Fibroblast of mammary gland (primary cell): Measurements from ENCODE around the gene SDCCAG8.

ENCODE experiments used
- DNase-seq: peaks from one replicate; pipeline ENCODE4 v3.0.0-alpha.2; 2010; ENCODE audit warnings: low read depth
- H3K4me3 ChIP-seq: 2 replicates; pipeline ENCODE4 v1.5.1; 2011; ENCODE audit warnings: low read depth, mild to moderate bottlenecking, low read length, moderate library complexity; ENCODE audit not compliant: control insufficient read depth
- CTCF ChIP-seq: conservative IDR thresholded peaks from 2 replicates; pipeline ENCODE4 v1.5.1; 2011; ENCODE audit warnings: low read depth, low read length, inconsistent platforms; ENCODE audit not compliant: control insufficient read depth, insufficient read depth

Gene SDCCAG8

DNA sequence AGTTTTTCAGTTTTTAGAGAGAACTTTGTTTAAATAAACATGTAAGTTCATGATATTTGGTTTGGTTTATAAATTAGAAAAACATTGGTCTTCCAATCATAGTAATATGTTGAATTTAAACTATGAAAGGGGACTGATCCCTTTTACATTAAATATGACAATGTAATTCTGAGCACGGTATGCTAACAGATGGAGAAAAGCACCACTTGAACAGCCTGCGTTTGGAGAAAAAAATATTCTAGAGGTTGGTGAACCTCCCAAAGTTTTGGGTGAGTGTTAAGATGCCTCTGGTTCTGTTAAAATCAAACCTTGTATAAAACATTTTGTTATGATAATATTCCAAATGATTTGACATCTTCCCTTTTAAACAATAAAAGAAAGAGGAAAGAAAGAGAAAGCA lies 123.9 kb downstream of the SDCCAG8 start:
- no peak for DNase-seq
- no peak overlapping the region for H3K4me3 ChIP-seq
- no peak for TF ChIP-seq CTCF

- no peak for DNase-seq
- H3K4me3 ChIP-seq, result no peak overlapping the region
- TF ChIP-seq CTCF, result no peak
Measured at GRCh38 chr1:243388276-243388675, 132.4 kb downstream of the SDCCAG8 start.

GRCh38 chr1:243390162-243390791 lies 134.4 kb downstream of the SDCCAG8 start:
- no peak for DNase-seq
- H3K4me3 ChIP-seq, result no peak overlapping the region
- no peak for TF ChIP-seq CTCF

GRCh38 chr1:243391355-243391754 lies 135.5 kb downstream of the SDCCAG8 start:
- no peak overlapping the region for H3K4me3 ChIP-seq
- no peak for TF ChIP-seq CTCF
- no peak for DNase-seq

GRCh38 chr1:243393096-243393495 lies 137.3 kb downstream of the SDCCAG8 start:
- no peak for DNase-seq
- no peak overlapping the region for H3K4me3 ChIP-seq
- TF ChIP-seq CTCF, result no peak

GRCh38 chr1:243394066-243394465 lies 138.2 kb downstream of the SDCCAG8 start:
- H3K4me3 ChIP-seq, result no peak overlapping the region
- DNase-seq, result no peak
- TF ChIP-seq CTCF, result no peak
